GM13977 (cell line): ENCODE measurements around the gene TACR1.

Experiments
- DNase-seq: peaks from one replicate; pipeline ENCODE4 v3.0.0; 2012; ENCODE audit warnings: low spot score
- CTCF ChIP-seq: IDR thresholded peaks from 2 replicates; pipeline ENCODE4 v1.5.1; 2012; ENCODE audit warnings: mild to moderate bottlenecking, control low read depth; ENCODE audit not compliant: insufficient read depth; ENCODE audit errors: extremely low read depth, missing control alignments
- in situ Hi-C: fragments of 300-500 bp; cut with MboI; formaldehyde crosslinking; loops from one replicate; pipeline ENCODE4 v1.12.0; 2022; ENCODE audit warnings: low sequenced_read_pairs, low pct_unique_long_range_greater_than_20kb, mixed read lengths, inconsistent platforms; ENCODE audit not compliant: unreplicated experiment

Gene TACR1

GRCh38 chr2:75195076-75195691 lies 4.1 kb downstream of the TACR1 start:
- no peak for TF ChIP-seq CTCF
- in situ Hi-C loops: no loop called here
- DNase-seq: no peak

GRCh38 chr2:75194184-75194868 lies 5.0 kb downstream of the TACR1 start:
- in situ Hi-C loops: no loop called here
- no peak for DNase-seq
- TF ChIP-seq CTCF: no peak

GRCh38 chr2:75192496-75192895 lies 6.8 kb downstream of the TACR1 start:
- in situ Hi-C loops: no loop called here
- TF ChIP-seq CTCF: no peak
- DNase-seq: no peak

GRCh38 chr2:75190271-75190990 lies 8.9 kb downstream of the TACR1 start:
- TF ChIP-seq CTCF: no peak
- no peak for DNase-seq
- in situ Hi-C loops: no loop called here

- in situ Hi-C loops: no loop called here
- no peak for TF ChIP-seq CTCF
- no peak for DNase-seq
These were observed 12.5 kb downstream of the TACR1 start for GRCh38 chr2:75186821-75187220.

- in situ Hi-C loops: no loop called here
- TF ChIP-seq CTCF: no peak
- DNase-seq: no peak
These were observed 16.7 kb downstream of the TACR1 start for GRCh38 chr2:75182606-75183005.
